ENCODE data around the gene RBM17. TPM values are rescaled to one million over a fixed set of nuclear protein-coding genes. Genes with fewer than 3 reads are reported as not detected.
A peak's percentile ranks its signal among the peaks of the same experiment; 100 is the strongest.

The RBM17 gene
- total and polyA plus RNA-seq, 11 donors = 29.2 to 83.9 (median 60.6) TPM

DNA sequence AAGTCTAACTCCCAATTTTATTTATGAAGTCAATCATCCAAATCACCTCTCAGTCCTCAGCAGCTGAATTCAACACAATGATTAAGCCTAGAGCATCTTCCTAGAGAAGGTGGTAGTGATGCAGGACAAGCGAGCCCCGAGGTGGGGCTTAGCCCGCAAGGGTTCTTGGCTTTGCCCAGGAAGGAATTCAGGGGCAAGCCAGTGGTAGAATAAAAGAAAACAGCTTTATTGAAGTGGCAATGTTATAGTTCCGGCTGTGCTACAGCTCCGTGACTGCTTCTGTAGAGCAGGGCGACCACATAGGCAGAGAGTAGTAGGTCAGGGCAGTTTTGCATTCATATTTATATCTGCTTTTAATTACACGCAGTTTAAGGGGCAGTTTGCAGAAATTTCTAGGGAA, 44.8 kb upstream of the RBM17 start:
- Histone ChIP-seq H3K9me3 (peaks cover 0 to 7% (median 0%) of the 10 kb centered on the region in 12 donors), H3K36me3 (no peaks in the 10 kb centered on the region), H3K4me1 (peaks cover 0 to 17% (median 0%) of the 10 kb centered on the region in 12 donors), H3K4me3 (no peak overlapping the region), H3K27ac (no peak overlapping the region), H3K27me3 (peaks cover 0 to 4% (median 0%) of the 10 kb centered on the region in 9 donors)
- intact Hi-C loops (cut with DNase I) = no loop called here
- no peak for ATAC-seq
- TF ChIP-seq, protein P1, sequence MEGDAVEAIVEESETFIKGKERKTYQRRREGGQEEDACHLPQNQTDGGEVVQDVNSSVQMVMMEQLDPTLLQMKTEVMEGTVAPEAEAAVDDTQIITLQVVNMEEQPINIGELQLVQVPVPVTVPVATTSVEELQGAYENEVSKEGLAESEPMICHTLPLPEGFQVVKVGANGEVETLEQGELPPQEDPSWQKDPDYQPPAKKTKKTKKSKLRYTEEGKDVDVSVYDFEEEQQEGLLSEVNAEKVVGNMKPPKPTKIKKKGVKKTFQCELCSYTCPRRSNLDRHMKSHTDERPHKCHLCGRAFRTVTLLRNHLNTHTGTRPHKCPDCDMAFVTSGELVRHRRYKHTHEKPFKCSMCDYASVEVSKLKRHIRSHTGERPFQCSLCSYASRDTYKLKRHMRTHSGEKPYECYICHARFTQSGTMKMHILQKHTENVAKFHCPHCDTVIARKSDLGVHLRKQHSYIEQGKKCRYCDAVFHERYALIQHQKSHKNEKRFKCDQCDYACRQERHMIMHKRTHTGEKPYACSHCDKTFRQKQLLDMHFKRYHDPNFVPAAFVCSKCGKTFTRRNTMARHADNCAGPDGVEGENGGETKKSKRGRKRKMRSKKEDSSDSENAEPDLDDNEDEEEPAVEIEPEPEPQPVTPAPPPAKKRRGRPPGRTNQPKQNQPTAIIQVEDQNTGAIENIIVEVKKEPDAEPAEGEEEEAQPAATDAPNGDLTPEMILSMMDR (IDR thresholded peaks at IDR 0.05) = no peak
- TF ChIP-seq POLR2A (IDR thresholded peaks at IDR 0.05) = no peak
- WGBS, 4 donors = 81 to 91% (median 82%) methylated on average over 7 of the region's 7 CpGs
- DNase-seq = no peak

DNA sequence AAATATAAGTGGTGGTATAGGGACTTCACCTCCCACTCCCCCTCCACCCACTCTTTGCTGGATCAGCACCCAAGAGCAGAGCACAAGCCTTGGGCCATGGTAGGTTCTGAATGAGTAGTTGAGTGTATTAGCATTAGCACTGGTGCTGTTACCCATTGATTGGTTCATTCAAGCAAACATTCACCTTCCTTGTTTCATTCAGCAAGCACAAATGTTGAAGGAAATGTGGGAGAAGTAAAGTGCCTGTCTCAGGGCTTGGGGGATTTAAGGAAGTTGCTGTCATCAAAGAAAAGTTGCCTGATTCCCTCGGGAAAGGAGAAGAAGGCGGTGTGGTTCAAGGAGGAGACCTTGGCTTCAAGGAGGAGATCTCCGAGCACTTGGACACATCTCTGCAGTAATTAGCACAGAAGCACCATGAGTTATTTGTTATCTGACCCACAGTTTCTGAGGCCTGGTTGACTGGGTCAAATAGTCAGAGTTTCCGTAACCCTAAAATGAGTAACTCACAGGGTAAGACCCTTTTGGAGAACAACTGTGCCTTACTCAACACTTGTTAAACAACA, 44.0 kb upstream of the RBM17 start:
- DNase-seq = peak in 1 of 5 donors; percentile 0
- peaks cover 0 to 4% (median 0%) of the 10 kb centered on the region in 9 donors for H3K27me3 ChIP-seq
- 73 to 83% (median 76%) methylated on average over 4 of the region's 4 CpGs for WGBS, 4 donors
- no peak for TF ChIP-seq POLR2A (IDR thresholded peaks at IDR 0.05)
- TF ChIP-seq, protein P1 (IDR thresholded peaks at IDR 0.05) = no peak
- no peak overlapping the region for H3K27ac ChIP-seq
- H3K4me3 ChIP-seq = no peak overlapping the region
- H3K9me3 ChIP-seq = no peaks in the 10 kb centered on the region
- intact Hi-C loops (cut with DNase I) = loop anchor here in 1 of 10 donors (5.0 kb wide), 1 partner anchor 33 kb away; no protein-coding TSS in a partner anchor
- H3K4me1 ChIP-seq = peaks cover 0 to 20% (median 0%) of the 10 kb centered on the region in 12 donors
- H3K36me3 ChIP-seq = no peaks in the 10 kb centered on the region
- no peak for ATAC-seq

DNA sequence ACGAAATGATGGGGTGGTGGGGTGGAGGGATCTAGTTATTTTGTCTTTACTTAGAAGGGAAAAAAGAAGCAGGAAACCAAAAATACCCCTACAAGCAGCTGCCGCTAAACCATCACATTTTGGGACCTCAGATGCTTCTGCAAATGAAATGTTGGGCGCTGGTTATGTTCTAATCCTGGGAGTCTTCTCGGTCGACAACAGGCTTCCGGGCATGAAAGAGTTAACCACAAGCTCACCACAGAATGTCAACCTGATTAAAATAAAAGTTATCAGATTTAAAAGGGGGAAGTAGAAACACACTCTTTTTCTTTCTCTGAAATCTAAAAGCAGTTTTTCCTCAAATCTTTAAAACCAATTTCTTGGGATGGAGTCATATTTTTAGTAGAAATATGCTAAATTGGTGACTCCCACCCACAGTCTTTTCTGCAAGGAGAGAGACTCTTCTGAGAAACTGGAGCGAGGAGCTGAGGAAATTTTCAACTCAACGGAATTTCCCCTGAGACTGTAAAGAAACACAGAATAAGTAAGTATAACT, 43.5 kb upstream of the RBM17 start:
- DNase-seq (no peak), ATAC-seq (no peak)
- Histone ChIP-seq H3K4me3 (no peak overlapping the region), H3K9me3 (no peaks in the 10 kb centered on the region), H3K4me1 (peaks cover 0 to 25% (median under 1%) of the 10 kb centered on the region in 12 donors), H3K36me3 (no peaks in the 10 kb centered on the region), H3K27ac (no peak overlapping the region), H3K27me3 (peaks cover 0 to 4% (median 0%) of the 10 kb centered on the region in 9 donors)
- intact Hi-C loops (cut with DNase I) = loop anchor here in 1 of 10 donors (5.0 kb wide), 1 partner anchor 33 kb away; no protein-coding TSS in a partner anchor
- TF ChIP-seq POLR2A (IDR thresholded peaks at IDR 0.05) = no peak
- TF ChIP-seq, protein P1 (IDR thresholded peaks at IDR 0.05) = no peak
- 55 to 65% (median 63%) methylated on average over 8 of the region's 8 CpGs for WGBS, 4 donors

DNA sequence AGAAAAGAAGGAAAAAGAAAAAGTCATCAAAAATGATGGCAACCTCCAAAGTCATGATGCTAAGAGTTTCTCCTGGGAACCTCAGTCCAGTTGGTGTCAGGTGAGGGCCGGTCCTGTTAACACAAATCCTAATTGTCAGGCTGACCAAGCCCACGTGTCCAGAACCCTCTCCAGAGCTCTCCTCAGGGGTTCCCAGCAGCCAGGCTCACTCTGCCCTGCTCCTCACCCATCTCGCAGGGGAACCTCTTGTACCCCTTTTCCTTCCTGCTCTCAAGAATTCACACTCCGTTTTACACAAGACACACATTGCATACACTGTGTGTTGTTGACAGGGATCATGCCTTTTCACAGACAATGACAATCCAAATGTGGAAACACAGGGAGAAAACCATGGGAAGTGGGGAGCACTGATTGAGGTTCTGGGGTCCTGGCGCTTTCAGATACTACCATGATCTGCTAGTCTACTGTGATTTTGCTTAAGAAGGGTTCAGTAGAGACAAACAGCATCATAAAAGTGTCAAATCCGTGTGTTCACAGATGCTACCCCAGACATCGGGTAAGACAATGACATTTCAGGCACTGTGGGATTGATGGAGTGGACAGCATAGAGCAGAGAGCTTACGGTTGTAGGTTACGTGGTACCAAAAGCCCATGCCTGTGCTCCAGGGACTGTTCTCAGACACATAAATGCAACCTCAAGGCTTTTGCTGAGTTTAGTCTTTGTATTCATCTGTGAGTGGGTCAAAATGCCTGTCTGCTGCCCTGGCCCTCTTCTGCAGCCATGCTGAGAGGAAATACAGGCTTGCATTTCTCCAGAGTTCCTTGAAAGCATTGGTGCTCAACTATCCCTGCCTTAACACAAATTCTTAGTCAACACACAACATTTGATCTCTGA, 42.7 kb upstream of the RBM17 start:
- 69 to 78% (median 72%) methylated on average over 9 of the region's 9 CpGs for WGBS, 4 donors
- no peak for ATAC-seq
- TF ChIP-seq, protein P1 (IDR thresholded peaks at IDR 0.05) = no peak
- no peak for TF ChIP-seq POLR2A (IDR thresholded peaks at IDR 0.05)
- Histone ChIP-seq H3K36me3 (no peaks in the 10 kb centered on the region), H3K27ac (no peak overlapping the region), H3K4me1 (peaks cover 0 to 33% (median 3%) of the 10 kb centered on the region in 12 donors), H3K27me3 (peaks cover 0 to 4% (median 0%) of the 10 kb centered on the region in 9 donors), H3K4me3 (no peak overlapping the region), H3K9me3 (no peaks in the 10 kb centered on the region)
- DNase-seq = peak in 1 of 5 donors; percentile 1
- intact Hi-C loops (cut with DNase I) = loop anchor here in 1 of 10 donors (5.0 kb wide), 1 partner anchor 34 kb away; no protein-coding TSS in a partner anchor

Data from heart left ventricle (tissue), 16 donors.